Activated naive CD4-positive, alpha-beta T cell treated with anti-CD3 and anti-CD28 coated beads, Interleukin-2, amount 50 U/mL, for 72 hours (primary cell): Measurements from ENCODE around the gene KLRC1. TPM values are rescaled to one million over a fixed set of nuclear protein-coding genes. Genes with fewer than 3 reads are reported as not detected.
"Not testable (repeated sequence)": the region's sequence is repeated elsewhere in the genome, so short reads cannot be mapped to it uniquely, and the experiment has no call there.

ENCODE experiments used
- ATAC-seq, 2 donors: fragments of 150-1000 bp; cut with Tn5 transposase; 2 replicates each; pipeline ENCODE4 v1.10.0; 2021; ENCODE audit warnings: mild to moderate bottlenecking in 2 of 2, moderate library complexity in 2 of 2
- DNase-seq, 2 donors: peaks; one replicate each; pipeline ENCODE4 v3.0.0; 2021 to 2022; ENCODE audit warnings: low spot score in 2 of 2
- H3K27ac Mint-ChIP-seq, 2 donors: one replicate each; pipeline ENCODE4 v1.8.0; 2022; ENCODE audit warnings: mild to moderate bottlenecking in 2 of 2, mixed read lengths in 2 of 2
- H3K36me3 Mint-ChIP-seq, 2 donors: one replicate each; pipeline ENCODE4 v1.8.0; 2022; ENCODE audit warnings: mixed read lengths in 2 of 2
- H3K9me3 Mint-ChIP-seq, 2 donors: one replicate each; pipeline ENCODE4 v1.8.0; 2022; ENCODE audit warnings: mixed read lengths in 2 of 2
- total RNA-seq, 2 donors: library from RNA; stranded (reverse); gene quantifications; one replicate each; pipeline ENCODE4 v1.2.3, GENCODE V29; 2022

KLRC1 gene
- total RNA-seq, 2 donors from 2014 or later, result 0.33 to 0.66 TPM

- H3K27ac Mint-ChIP-seq, H3K36me3 Mint-ChIP-seq, DNase-seq, H3K9me3 Mint-ChIP-seq: not testable (repeated sequence)
- ATAC-seq, result peak in 1 of 2 donors; percentile 65
Observed at GRCh38 chr12:10437601-10438000, 15.6 kb downstream of the KLRC1 start.

GRCh38 chr12:10435816-10436215 is 17.4 kb downstream of the KLRC1 start, which contains the start of gene KLRC2:
Gene KLRC2, minus strand, starts transcription at chr12:10436010. Its CDS starts 24 bp downstream, at chr12:10435986.
- not testable (repeated sequence) for DNase-seq, H3K36me3 Mint-ChIP-seq, H3K9me3 Mint-ChIP-seq, ATAC-seq, H3K27ac Mint-ChIP-seq

- DNase-seq, H3K27ac Mint-ChIP-seq, H3K36me3 Mint-ChIP-seq, ATAC-seq, H3K9me3 Mint-ChIP-seq: not testable (repeated sequence)
Observed at GRCh38 chr12:10430623-10431022, 22.6 kb downstream of the KLRC1 start.

- DNase-seq, H3K36me3 Mint-ChIP-seq, H3K27ac Mint-ChIP-seq, ATAC-seq, H3K9me3 Mint-ChIP-seq: not testable (repeated sequence)
Observed at GRCh38 chr12:10425938-10426337, 27.2 kb downstream of the KLRC1 start.

- not testable (repeated sequence) for ATAC-seq, H3K9me3 Mint-ChIP-seq, DNase-seq, H3K36me3 Mint-ChIP-seq, H3K27ac Mint-ChIP-seq
Observed at GRCh38 chr12:10424260-10424899, 28.8 kb downstream of the KLRC1 start.

- H3K36me3 Mint-ChIP-seq, H3K9me3 Mint-ChIP-seq, H3K27ac Mint-ChIP-seq, DNase-seq: not testable (repeated sequence)
- ATAC-seq, result peak in 1 of 2 donors; percentile 79
Observed at GRCh38 chr12:10422159-10422558, 31.0 kb downstream of the KLRC1 start.

- not testable (repeated sequence) for ATAC-seq, DNase-seq, H3K27ac Mint-ChIP-seq, H3K36me3 Mint-ChIP-seq, H3K9me3 Mint-ChIP-seq
Observed at GRCh38 chr12:10420334-10420733, 32.8 kb downstream of the KLRC1 start, which contains the start of gene KLRC3. Gene KLRC3, minus strand, starts transcription at chr12:10420595. Its CDS starts 45 bp downstream, at chr12:10420550.

- no peak for DNase-seq
- ATAC-seq, result no peak
- Mint-ChIP-seq H3K36me3 (no peaks in the 10 kb centered on the region), H3K27ac (no peak within 1 kb of the TSS), H3K9me3 (no peaks in the 10 kb centered on the region)
Observed at GRCh38 chr12:10409392-10409791, 43.8 kb downstream of the KLRC1 start, which contains the start of gene KLRC4. Gene KLRC4, minus strand, starts transcription at chr12:10409757. Its CDS starts 182 bp downstream, at chr12:10409575.

- DNase-seq, result no peak
- ATAC-seq, result no peak
- Mint-ChIP-seq H3K36me3 (no peaks in the 10 kb centered on the region), H3K27ac (no peak overlapping the region), H3K9me3 (no peaks in the 10 kb centered on the region)
Observed at GRCh38 chr12:10408842-10409241, 44.3 kb downstream of the KLRC1 start.

GRCh38 chr12:10406725-10407124 is 46.5 kb downstream of the KLRC1 start:
- ATAC-seq (no peak), DNase-seq (no peak)
- no peaks in the 10 kb centered on the region for H3K9me3 Mint-ChIP-seq
- no peaks in the 10 kb centered on the region for H3K36me3 Mint-ChIP-seq
- no peak overlapping the region for H3K27ac Mint-ChIP-seq

GRCh38 chr12:10405294-10405693 is 47.9 kb downstream of the KLRC1 start:
- no peak for DNase-seq
- ATAC-seq, result no peak
- Mint-ChIP-seq H3K27ac (no peak overlapping the region), H3K9me3 (no peaks in the 10 kb centered on the region), H3K36me3 (no peaks in the 10 kb centered on the region)

GRCh38 chr12:10404798-10405197 is 48.4 kb downstream of the KLRC1 start:
- DNase-seq, result no peak
- Mint-ChIP-seq H3K9me3 (no peaks in the 10 kb centered on the region), H3K36me3 (no peaks in the 10 kb centered on the region), H3K27ac (no peak overlapping the region)
- ATAC-seq, result no peak

GRCh38 chr12:10400829-10401228 is 52.3 kb downstream of the KLRC1 start:
- no peak overlapping the region for H3K27ac Mint-ChIP-seq
- ATAC-seq, result no peak

GRCh38 chr12:10398168-10398567 is 55.0 kb downstream of the KLRC1 start:
- no peaks in the 10 kb centered on the region for H3K36me3 Mint-ChIP-seq
- no peak for ATAC-seq
- DNase-seq, result no peak
- H3K27ac Mint-ChIP-seq, result no peak overlapping the region
- no peaks in the 10 kb centered on the region for H3K9me3 Mint-ChIP-seq

More at GRCh38 chr12:10400829-10401228, 52.3 kb downstream of the KLRC1 start:
- Mint-ChIP-seq H3K9me3 (no peaks in the 10 kb centered on the region), H3K36me3 (no peaks in the 10 kb centered on the region)
- DNase-seq, result no peak

- ATAC-seq (no peak), DNase-seq (no peak)
- H3K36me3 Mint-ChIP-seq, result no peaks in the 10 kb centered on the region
- no peak overlapping the region for H3K27ac Mint-ChIP-seq
- no peaks in the 10 kb centered on the region for H3K9me3 Mint-ChIP-seq
Observed at GRCh38 chr12:10397296-10397695, 55.9 kb downstream of the KLRC1 start.

GRCh38 chr12:10396176-10396575 is 57.0 kb downstream of the KLRC1 start:
- H3K27ac Mint-ChIP-seq, H3K36me3 Mint-ChIP-seq, DNase-seq, ATAC-seq, H3K9me3 Mint-ChIP-seq: not testable (repeated sequence)
